NCI-H1048 (cell line): ENCODE results near the gene NR4A1.

Source experiments
- DNase-seq: peaks from one replicate; lab custom pipeline; 2025; lab: John Stamatoyannopoulos, UW

Gene NR4A1

DNA sequence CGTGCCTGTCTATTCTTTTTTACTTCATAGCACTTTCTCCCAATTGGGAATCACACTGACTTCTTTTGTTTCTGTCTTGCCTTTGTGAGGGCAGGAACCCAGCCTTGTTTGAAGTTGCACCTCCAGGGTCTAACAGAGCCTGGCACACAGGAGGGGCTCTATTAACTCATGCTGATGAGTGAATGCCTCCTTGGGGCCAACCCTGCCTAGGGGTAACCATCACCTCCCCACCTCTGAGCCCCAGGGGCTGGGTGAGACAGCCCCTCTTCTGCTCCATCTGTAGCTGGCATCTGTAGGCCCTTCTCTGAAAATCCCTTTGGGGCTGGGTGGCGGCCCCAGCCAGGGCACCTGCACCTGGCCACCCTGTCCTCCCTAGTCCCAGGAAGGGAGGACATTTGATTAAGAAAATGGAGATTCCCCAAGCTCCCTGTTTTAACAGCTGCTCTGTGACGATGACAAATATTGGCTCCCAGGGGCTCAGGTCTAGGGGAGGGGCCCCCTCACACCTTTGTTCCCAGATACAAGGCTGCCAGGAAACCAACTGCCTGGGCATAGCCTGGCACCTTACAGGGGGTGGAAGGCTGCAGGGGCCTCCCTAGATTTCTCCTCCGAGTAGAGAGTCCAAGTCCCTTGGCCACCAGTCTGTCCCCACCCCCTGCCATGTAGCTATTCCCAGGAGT, 32.7 kb upstream of the NR4A1 start:
- DNase-seq: no peak

DNA sequence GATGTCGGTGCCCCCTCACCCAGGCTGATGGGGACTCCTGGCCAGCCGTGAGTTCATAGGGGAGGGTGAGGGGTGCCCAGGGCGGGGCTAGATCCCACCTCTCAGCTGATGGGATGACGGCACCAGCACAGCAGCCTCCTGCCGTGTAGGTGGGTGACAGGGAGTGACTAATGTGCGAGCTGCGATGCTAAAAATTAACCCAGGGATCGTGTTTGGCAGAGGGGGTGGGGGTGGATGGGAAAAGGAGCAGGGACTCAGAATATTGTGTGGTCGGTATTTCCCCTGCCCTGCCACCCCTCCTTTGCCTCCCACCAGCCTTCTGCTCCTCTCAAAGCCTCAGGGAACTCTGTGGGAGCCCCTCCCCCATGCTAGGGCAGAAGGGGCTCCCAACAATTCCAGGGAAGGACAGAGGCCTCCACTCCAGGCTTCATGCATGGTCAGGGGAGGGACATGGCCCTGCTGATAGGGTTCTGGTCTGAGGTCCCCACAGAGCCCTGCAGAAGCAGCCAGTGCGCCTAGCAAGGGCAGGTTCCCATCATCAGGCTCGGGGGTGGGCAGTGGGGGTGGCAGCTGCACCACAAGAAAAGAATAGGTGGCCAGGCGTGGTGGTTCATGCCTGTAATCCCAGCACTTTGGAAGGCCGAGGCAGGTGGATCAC, 32.0 kb upstream of the NR4A1 start:
- no peak for DNase-seq

DNA sequence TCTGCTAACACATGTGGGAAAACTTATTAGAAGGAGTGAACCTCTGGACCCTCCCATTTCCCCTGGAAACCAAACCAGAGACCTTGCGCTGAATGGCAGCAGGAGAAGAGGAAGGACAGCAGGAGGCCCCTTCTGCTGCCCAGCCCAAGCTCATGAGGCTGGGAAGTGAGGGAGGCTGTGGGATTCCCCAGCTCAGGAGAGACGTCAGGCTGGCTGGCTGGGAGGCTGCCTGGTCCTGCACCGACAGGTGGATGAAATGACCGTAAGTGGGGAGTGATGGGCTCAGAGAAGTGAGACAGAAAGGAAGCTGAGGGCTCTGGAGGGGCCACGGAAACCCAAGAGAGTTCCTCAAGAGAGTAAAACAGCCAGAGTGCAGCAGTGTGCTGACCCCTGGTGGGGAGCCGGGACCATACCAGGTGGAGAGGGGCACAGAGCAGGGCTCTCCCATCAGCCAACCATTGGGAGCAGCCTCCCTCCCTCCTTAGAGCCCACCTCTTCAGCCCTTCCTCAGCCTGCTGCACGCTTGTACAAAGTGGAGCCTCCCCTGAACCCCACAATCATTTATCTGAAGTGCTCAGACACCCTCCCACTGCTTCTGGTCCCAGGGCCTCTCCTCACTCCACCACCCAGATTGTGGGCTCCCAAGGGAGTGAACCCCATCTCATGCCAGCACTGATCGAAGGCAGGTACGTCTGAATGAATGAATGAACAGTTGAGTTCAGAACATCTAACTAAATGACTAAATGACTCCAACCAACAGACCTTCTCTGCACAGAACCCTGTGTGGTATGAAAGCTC, 30.5 kb upstream of the NR4A1 start:
- DNase-seq: no peak

DNA sequence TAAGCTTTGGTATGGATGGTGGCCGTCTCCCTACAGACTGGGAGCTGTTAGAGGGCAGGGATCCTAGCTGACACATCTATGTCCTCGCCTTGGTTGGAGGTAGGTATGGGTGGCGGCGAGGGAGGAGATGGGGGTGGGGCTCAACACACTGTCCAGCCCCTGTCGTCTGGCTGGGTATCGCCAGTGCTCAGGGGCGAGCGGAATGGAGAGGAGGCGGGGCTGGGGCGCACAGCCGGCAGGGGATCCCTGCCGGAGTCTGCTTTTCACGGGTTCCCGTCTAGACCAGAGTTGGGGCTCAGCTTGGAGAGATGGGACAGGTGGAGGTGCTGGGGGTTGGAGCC, 28.4 kb upstream of the NR4A1 start:
- DNase-seq: no peak

DNA sequence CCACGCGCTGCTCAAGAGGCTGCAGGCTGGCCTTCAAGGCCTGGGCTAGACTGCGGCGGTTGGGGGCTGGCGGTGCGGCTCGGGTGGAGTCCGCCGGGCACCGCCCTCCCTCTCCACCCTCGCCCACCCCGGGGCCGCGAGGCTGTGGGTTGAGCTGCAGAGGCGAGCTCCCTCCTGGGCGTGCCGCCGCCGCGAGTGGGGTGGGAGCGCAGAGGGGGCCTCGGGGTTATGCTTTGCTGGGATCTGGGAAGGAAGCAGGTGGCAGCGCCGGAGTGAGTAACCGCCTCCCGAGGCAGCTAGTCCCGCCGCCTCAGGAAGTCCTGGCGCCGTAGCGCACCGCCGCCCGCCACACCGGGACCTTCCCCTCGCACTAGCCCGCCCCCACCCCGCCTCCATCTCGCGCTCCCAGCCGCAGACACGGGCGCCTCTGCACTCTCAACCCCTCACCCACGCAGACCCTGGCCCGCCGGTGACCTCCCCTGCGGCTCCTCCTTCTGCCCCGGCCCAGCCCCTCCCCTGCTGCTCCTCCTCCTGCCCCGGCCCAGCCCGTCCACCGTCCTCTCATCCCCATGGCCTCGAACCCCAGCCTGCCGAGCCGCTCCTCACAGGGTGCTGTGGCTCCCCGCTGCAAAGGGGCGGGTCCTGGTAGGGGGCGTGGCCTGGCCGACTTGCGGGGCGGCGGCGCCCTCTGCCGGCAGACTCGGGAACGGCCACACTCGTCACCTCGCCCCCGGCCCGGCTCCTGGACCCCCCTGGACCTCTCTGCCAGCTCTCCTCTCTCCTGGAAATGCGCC, 27.9 kb upstream of the NR4A1 start:
- DNase-seq: peak; percentile 56

DNA sequence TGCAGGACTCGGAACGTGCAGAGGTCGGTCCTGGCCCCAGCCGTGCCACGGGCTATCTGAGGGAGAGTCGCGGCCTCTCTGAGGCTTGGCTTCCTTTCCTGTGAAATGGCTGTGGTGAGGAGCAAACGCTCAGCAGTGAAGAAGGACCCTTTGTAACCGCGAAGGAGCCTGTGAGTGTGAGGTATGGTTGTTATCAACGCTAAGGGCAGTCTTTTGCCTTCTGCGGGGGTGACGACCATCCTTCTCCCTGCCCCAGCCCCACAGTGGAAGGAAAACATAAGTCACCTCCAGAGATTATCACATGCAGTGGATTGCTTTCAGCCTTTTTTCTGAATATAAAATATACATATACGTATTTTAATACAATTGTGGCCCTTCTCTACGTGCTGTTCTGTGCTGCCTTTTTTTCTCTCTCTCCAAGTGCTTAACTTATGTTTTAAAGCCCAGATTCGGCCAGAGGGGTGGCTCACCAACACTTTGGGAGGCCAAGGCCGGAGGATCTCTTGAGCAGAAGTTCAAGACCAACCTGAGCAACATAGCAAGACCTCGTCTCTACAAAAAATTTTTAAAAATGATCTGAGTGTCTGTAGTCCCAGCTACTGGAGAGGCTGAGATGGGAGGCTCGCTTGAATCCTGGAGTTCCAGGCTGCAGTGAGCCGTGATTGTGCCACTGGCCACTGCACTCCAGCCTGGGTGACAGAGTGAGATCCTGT, 27.1 kb upstream of the NR4A1 start:
- DNase-seq: no peak

DNA sequence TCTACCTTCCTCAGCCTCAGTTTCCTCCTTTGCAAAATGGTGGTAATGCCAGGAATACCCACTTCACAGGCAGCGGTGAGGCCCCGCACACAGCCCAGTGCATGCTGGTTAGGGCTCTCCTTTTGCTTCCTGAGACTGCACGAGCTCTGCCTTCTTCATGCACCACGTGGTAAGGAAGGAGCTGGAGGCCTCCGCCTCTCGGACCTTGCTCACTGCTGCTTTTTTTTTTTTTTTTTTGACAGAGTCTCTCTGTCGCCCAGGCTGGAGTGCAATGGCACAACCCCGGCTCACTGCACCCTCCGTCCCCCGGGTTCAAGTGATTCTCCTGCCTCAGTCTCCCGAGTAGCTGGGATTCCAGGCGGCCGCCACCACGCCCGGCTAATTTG, 26.4 kb upstream of the NR4A1 start:
- no peak for DNase-seq

DNA sequence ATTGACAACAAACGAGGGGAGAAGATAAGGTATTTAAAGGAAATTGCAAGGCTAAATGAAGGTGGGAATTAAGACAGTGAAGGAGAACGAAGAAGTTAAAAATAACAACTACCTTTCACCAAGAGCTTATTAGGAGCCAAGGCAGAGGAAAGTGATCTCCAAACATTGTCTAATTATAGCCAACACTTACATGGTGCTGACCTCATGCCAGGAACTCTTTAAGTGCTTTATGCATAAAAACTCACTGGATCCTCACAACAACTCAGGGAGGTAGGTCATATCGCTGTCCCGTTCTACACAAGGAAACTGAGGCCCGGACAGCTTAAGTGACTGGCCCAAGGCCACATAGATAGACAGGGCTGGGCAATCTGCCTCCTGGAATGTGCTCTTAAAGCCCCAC, 25.0 kb upstream of the NR4A1 start:
- no peak for DNase-seq

DNA sequence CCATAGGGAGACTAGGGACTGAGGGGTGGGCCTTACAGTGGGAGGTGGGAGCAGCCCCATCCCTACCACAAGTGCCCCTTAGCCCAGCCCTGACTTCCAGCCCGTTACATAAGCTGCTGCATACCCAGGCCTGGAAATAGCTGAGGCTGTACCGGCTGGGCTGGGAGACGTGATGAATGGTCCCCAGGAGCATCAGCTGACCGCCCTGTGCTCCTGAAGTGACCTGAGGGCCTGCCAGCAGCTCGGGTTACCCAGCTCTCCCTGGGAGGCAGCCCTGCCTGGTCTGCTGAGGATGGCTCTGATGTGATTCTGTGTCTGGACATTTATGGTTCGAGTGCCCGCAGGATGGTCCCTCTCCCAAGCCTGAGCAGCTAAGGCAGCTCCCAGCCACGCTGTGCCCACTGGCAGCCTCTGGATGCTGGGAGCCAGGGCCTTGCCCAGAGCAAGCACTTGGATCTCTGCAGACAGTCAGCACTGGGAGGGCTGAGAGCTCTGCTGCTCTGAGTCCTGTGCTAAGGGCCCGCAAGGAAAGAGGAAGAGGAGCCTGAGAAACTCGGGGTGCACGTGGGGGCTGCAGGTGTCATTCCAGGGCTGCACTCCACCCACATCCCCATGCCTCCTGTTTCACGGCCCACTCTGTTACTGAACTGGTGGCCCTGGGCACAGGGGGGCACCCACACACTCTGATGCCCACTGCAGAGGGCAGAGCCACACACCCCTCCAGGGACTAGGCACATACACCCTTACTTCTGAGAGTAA, 24.0 kb upstream of the NR4A1 start:
- no peak for DNase-seq

DNA sequence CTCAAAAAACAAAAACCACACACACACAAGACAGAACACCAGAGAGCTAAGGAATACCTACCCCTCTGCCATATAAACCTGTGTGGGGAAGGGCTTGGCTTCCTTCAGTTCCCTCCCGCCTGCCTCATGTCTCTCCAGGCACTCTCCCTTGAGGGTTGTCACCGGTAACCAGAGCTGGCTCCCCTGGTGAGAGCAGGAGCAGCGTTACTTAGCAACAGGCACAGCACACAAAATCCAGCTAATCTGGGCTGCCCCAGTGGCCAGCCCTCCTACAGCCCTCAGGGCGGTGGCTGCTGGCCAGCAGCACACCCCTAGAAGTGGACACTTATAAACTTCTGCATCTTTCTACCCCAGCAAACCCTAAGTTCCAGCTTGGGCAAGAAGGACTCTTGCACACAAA, 21.6 kb upstream of the NR4A1 start:
- DNase-seq: no peak

DNA sequence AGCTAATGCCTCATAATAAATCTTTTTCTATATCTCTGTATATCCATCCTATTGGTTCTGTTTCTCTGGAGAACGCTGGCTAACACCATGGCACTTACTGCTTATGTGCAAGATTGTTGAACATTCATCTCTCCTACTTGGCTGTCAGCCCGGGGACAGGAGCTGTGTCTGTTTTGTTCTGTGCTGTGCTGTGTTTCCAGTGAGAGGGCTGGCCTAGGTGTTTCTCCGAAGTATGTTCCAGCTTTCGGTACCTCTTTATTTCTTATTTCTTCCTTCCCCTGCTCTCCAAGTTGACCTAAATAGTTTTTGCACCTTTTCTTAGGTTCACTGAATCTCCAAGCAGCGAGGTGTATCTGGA, 18.8 kb upstream of the NR4A1 start:
- no peak for DNase-seq

DNA sequence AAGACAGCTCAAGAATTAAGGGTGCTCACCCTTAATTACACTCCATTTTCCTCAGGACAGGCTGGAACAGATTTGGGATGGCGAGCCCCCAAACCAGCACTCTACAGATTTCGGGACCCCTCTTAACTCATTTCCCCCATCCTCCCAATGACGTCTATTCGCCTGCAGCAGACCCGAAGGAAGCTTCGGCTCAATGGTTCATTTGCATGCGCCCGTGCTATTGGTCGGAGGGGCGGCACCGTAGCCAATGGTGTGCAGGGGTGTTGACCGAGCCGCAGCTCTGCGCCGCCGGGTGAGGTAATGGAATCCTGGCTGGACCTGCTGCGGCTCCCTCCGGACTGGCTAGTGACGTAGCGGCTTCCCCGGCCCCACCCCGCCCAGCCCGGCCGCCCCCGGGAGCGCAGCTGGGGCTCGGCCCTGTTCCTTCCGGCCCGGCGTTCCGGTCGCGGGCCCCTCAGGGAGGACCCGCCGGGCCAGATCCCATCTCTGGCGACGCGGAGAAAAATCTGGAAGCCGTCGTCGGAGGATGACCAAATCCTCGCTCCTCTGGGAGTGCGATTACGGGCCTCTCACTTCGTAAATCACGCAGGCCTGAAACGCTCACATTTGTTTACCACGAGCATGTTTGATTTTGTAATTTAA, 18.3 kb upstream of the NR4A1 start:
- peak; percentile 84 for DNase-seq

DNA sequence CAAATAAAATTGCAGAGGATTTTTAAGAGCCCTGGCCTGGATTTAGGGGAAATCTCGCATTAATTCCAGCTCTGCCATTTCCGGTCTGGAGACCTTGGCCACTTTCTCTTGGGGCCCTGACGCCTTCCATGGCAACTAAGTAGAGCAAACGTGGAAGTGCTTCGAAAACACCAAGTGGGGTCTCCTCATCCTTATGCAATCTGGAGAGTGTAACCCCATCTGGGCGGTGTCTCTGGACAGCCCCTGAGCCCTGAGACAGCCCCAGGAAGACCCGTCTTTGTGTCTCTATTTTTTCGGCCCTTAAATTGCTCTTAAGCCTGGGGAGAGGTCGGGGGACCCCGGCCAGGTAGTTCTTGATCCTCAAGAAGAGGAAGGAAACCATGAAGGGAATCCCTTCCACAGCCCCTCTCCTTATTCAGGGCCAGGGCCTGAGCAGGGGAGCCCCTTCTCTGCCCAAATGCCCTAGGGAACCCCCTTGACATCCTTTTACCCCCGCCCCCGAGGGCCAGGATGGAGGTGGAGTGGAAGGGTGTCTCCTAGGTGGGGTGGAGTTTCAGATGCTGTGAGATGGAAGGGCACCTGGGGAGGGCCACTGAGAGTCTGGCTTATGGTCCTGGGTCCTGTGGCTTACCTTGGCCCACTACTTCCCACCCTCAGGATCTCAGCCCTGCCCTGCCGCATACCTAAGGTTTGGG, 17.6 kb upstream of the NR4A1 start:
- DNase-seq: no peak

DNA sequence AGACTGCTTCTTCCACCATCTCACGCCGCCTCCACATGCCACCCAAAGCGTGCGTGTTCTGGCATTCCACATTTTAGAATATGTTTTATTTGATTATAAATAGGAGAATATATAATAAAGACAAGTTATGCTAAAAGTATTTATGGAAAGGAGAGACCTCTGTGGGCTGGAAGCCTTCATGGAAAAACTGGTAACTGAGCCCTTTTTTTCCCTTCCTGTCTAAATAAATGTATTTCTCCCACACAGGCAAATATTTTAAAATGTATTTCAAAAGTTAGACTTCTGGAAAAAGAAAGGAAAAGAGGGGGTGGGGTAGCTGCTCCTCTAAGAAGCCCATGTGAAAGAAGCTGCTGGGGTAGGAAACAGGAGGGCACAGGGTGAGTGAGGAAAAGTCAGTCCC, 16.1 kb upstream of the NR4A1 start:
- DNase-seq: no peak

DNA sequence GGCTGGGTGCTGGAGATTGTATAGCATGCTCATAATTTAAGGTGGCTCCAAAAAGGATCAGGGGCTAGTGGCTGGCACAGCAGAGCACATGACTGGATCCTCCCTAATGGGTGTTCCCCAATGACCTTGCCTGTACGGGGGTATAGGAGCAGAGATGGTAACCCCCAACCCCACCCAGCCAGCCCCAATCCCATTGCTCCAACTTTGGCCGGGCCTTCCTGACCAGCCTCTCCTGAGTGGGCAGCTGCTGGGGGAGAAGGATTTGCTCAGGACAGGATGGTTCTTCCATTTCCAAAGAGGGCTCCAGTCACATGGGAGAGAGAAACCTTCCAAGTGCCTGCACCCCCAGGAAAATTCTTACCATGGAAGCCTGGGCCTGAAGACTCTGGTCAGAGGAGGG, 15.3 kb upstream of the NR4A1 start:
- no peak for DNase-seq

DNA sequence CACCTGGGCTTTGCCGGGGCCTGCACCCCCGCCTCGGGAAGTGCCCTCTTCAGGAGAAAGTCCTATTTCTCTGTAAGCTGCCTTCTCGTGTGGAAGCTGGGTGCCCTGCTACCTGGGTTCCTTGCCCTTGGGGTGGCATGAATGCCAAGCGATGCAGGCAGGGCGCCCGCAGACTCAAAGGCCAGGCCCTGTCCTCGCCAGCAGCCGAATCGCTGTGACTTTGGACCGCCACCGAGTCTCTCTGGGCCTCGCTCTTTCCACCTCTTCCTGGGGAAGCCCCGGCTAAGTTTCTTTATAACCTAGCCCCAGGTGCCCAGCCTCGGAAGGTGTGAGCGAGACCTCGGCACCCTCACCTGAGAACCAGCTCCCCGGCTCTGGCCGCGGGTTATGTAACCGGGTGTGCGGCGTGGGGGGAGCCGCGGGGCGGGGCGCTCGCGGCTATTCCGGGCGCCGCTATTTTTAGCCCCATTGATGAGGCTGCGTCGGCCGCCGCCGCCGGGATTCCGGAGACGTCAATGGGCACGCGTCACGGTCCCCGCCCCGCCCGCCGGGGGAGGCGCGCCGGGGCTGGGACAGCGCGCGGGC, 14.6 kb upstream of the NR4A1 start:
- peak; percentile 55 for DNase-seq

DNA sequence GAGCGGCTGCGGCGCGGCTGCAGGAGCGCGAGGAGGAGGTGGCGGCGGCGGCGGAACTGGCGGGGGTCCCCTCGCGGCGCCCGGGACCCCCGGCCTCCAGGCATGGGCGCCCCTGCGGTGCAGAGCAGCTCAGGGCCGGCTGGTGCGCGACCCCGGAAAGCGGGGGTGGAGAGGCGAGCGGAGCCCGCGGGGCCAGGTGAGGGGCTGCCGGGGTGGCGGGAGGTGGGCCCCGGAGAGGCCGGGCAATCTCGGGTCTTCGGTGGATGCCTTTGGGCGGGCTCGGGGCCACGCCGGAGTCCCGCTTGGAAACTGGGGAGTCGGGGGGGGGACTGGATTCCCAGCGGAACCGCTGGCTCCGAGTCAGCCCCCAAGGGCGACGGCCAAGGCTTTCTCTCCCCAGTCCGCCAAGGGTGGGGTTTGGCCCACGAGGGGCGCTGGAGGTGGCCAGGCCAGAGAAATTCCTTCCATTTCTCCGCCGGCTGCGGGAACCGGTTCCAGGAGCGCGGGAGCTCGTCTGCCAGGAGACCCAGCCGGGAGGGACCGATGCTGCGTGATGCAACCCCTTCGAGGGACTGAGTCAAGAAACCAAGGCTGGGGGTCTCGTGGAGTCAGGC, 13.9 kb upstream of the NR4A1 start:
- no peak for DNase-seq

DNA sequence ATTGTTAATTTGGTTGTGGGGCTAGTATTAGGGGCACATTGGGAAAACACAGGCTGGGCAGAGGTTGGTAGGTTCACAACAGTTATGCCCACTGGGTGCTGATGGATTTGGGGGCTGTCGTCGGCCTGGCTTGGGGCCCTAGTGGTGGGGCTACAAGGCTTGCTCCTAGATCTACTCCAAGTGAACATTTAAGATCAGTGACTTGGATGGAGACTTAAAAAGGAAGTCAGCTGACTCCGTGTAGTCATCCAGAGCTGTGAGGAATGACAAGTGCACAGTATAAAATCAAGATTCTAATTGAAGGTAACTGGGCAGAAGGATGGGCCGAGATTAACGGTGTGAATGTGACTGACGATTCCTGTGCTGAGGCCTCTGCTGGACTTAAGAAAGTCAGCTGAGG, 12.8 kb upstream of the NR4A1 start:
- no peak for DNase-seq

DNA sequence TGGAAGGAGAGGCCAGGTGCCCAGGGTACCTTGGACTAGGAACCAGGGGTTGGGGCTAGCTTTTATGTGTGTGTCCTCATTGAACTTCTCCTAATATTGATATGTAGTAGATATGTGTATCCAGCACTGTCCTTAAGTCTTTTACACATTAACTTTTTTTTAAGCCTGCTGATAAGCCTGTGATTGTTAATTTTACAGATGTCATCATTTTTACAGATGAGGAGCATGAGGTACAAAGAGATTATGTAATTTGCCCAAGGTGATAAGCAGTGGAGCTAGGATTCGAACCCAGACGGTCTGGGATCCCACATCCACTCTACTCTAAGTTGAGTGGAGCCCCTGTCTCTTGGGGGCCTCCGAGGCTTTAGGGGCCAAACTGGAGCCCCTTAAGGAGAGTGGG, 10.2 kb upstream of the NR4A1 start:
- DNase-seq: no peak
